Adrenal gland (tissue), 12 donors: Measurements from ENCODE around the gene JOSD1. TPM values are rescaled to one million over a fixed set of nuclear protein-coding genes. Genes with fewer than 3 reads are reported as not detected.
A peak's percentile ranks its signal among the peaks of the same experiment; 100 is the strongest.

Experiments used
- DNase-seq, 7 donors: peaks; one replicate each; pipeline ENCODE4 v3.0.0-alpha.2; 2019 to 2020
- H3K27ac ChIP-seq, 5 donors: fragments of 200-600 bp; sonication (generic) in 4 of 5; 1 replicate in 3 of 5; 2 replicates in 2 of 5; pipeline versions ENCODE4 v1.5.1 to v1.8.0; 2016 to 2020; ENCODE audit warnings: mild to moderate bottlenecking in 1 of 5
- H3K27me3 ChIP-seq: fragments of 200-600 bp; 2 replicates; pipeline ENCODE4 v1.8.0; 2021
- H3K36me3 ChIP-seq, 2 donors: fragments of 200-600 bp; replicated peaks in 1 of 2; 1 replicate in 1 of 2; 2 replicates in 1 of 2; pipeline versions ENCODE4 v1.5.1 to v1.8.0; 2018 to 2022
- H3K4me1 ChIP-seq, 2 donors: fragments of 200-600 bp; replicated peaks in 1 of 2; 1 replicate in 1 of 2; 2 replicates in 1 of 2; pipeline versions ENCODE4 v1.5.1 to v1.8.0; 2018 to 2021
- H3K4me3 ChIP-seq, 4 donors: fragments of 200-600 bp; sonication (generic) in 3 of 4; one replicate each; pipeline ENCODE4 v1.5.1; 2016 to 2018
- H3K9me3 ChIP-seq, 3 donors: fragments of 200-600 bp; sonication (generic) in 1 of 3; replicated peaks in 1 of 3; 1 replicate in 2 of 3; 2 replicates in 1 of 3; pipeline versions ENCODE4 v1.5.1 to v1.8.0; 2016 to 2021
- CTCF ChIP-seq, 6 experiments: fragments of 450-650 bp in 4 of 6; fragments of 200-600 bp in 2 of 6; sonication (generic) in 1 of 6; IDR thresholded peaks; 1 replicate in 5 of 6; 2 replicates in 1 of 6; pipeline versions ENCODE4 v1.5.1 to v1.8.0; 2016 to 2021; ENCODE audit warnings: antibody characterized with exemption in 6 of 6, mild to moderate bottlenecking in 2 of 6, moderate library complexity in 1 of 6
- POLR2A ChIP-seq, 2 donors: fragments of 450-650 bp; IDR thresholded peaks; one replicate each; pipeline ENCODE4 v1.6.1; 2017; ENCODE audit warnings: antibody characterized with exemption in 2 of 2, mild to moderate bottlenecking in 2 of 2, moderate library complexity in 1 of 2
- WGBS, 4 donors: extraction: QIAGEN DNeasy Blood & Tissue Kit in 2 of 4; methylation state at CpG; one replicate each; pipeline versions ENCODE4 v1.1.5 to v1.1.7; 2013 to 2017; 5-methylcytosine and 5-hydroxymethylcytosine counted together
- intact Hi-C, 2 donors: fragments of 100-400 bp; cut with DNase I; formaldehyde crosslinking; loops; one replicate each; pipeline versions ENCODE4 v1.14.1 to v1.15.0; 2022 to 2023
- polyA plus RNA-seq, 3 donors: library from polyadenylated mRNA; stranded (reverse); fragments of 200-250 nt in 2 of 3; fragments of 350-450 nt in 1 of 3; fragmentation: Illumina TruSeq in 1 of 3; extraction: RNeasy Lipid Tissue Mini Kit (QIAGEN cat#74804) in 1 of 3; gene quantifications; one replicate each; pipeline ENCODE4 v1.2.3, GENCODE V29; 2013 to 2014
- total RNA-seq, 9 donors: library from RNA; depleted of rRNA in 4 of 9; stranded (reverse); fragments of >200 nt in 4 of 9; fragments of 120-200 nt in 1 of 9; fragmentation: NEBNext Ultra II Directional in 1 of 9; extraction: Animal tissue kit (Norgen Biotek cat#: 25700) in 1 of 9; gene quantifications; one replicate each; pipeline versions ENCODE4 v1.1.0 to v1.2.4, GENCODE V29; 2013 to 2023
- donor health status: healthy with polysubstance abuse.
- donor health status: Bipolar disorder and iron deficiency.
- donor health status: DM: yes; HTN: yes; CAD: no.
- donor health status: DM: no; HTN: no; CAD: no.
- donor health status: DM: no; HTN: no; CAD: no.
- donor health status: DM: yes; HTN: yes; CAD: no.

The JOSD1 gene
- total and polyA plus RNA-seq, 12 donors = 14.3 to 93.4 (median 42.4) TPM

GRCh38 chr22:38725900-38726655 lies 25.3 kb upstream of the JOSD1 start:
- intact Hi-C loops = no loop called here
- Histone ChIP-seq H3K4me3 (no peak overlapping the region), H3K36me3 (peaks cover 0 to 98% of the 10 kb centered on the region in 2 donors), H3K9me3 (no peaks in the 10 kb centered on the region), H3K27me3 (no peaks in the 10 kb centered on the region), H3K4me1 (peaks cover 0 to 15% of the 10 kb centered on the region in 2 donors), H3K27ac (no peak overlapping the region)
- DNase-seq = peak in 1 of 7 donors; percentile 13
- 90 to 93% (median 92%) methylated on average over 16 to 18 of the region's 18 CpGs for WGBS, 4 donors
- TF ChIP-seq POLR2A (IDR thresholded peaks at IDR 0.05) (no peak), CTCF (IDR thresholded peaks at IDR 0.05) (no peak)

- WGBS, 4 donors = 56 to 77% (median 63%) methylated on average over 3 of the region's 3 CpGs
- Histone ChIP-seq H3K27me3 (no peaks in the 10 kb centered on the region), H3K4me1 (peaks cover 0 to 15% of the 10 kb centered on the region in 2 donors), H3K36me3 (peaks cover 0 to 94% of the 10 kb centered on the region in 2 donors), H3K27ac (no peak overlapping the region), H3K9me3 (no peaks in the 10 kb centered on the region), H3K4me3 (no peak overlapping the region)
- DNase-seq = peak in 2 of 7 donors; percentile 29 to 53
- intact Hi-C loops = no loop called here
- peak; percentile 10 to 38 (median 31) for TF ChIP-seq CTCF (IDR thresholded peaks at IDR 0.05)
- no peak for TF ChIP-seq POLR2A (IDR thresholded peaks at IDR 0.05)
These were observed 24.3 kb upstream of the JOSD1 start for GRCh38 chr22:38724926-38725571.

- no peaks in the 10 kb centered on the region for H3K9me3 ChIP-seq
- intact Hi-C loops = no loop called here
- H3K27me3 ChIP-seq = no peaks in the 10 kb centered on the region
- H3K27ac ChIP-seq = no peak overlapping the region
- WGBS, 4 donors = 94 to 96% (median 96%) methylated on average over 7 of the region's 7 CpGs
- H3K36me3 ChIP-seq = peaks cover 0 to 85% of the 10 kb centered on the region in 2 donors
- no peak overlapping the region for H3K4me3 ChIP-seq
- DNase-seq = peak in 1 of 7 donors; percentile 7
- H3K4me1 ChIP-seq = peaks cover 0 to 14% of the 10 kb centered on the region in 2 donors
- no peak for TF ChIP-seq POLR2A (IDR thresholded peaks at IDR 0.05)
- no peak for TF ChIP-seq CTCF (IDR thresholded peaks at IDR 0.05)
These were observed 23.4 kb upstream of the JOSD1 start for GRCh38 chr22:38724176-38724575.

GRCh38 chr22:38721551-38721950 lies 20.8 kb upstream of the JOSD1 start:
- H3K4me3 ChIP-seq = no peak overlapping the region
- WGBS, 4 donors = 88 to 91% (median 90%) methylated on average over 7 of the region's 7 CpGs
- H3K4me1 ChIP-seq = peaks cover 0 to 10% of the 10 kb centered on the region in 2 donors
- no peaks in the 10 kb centered on the region for H3K27me3 ChIP-seq
- peak in 1 of 7 donors; percentile 8 for DNase-seq
- H3K9me3 ChIP-seq = no peaks in the 10 kb centered on the region
- H3K36me3 ChIP-seq = peaks cover 0 to 74% of the 10 kb centered on the region in 2 donors
- no peak overlapping the region for H3K27ac ChIP-seq
- intact Hi-C loops = no loop called here
- TF ChIP-seq CTCF (IDR thresholded peaks at IDR 0.05) = no peak
- TF ChIP-seq POLR2A (IDR thresholded peaks at IDR 0.05) = no peak
